Dermis blood vessel endothelial cell (primary cell): ENCODE data around the gene RIN3. TPM values are rescaled to one million over a fixed set of nuclear protein-coding genes. Genes with fewer than 3 reads are reported as not detected.
"Not testable (repeated sequence)": the region's sequence is repeated elsewhere in the genome, so short reads cannot be mapped to it uniquely, and the experiment has no call there.

Source experiments
- DNase-seq: peaks from one replicate; pipeline ENCODE4 v3.0.0; 2010
- total RNA-seq: library from RNA; depleted of rRNA; stranded (reverse); fragments of >200 nt; gene quantifications from 2 replicates; pipeline ENCODE4 v1.2.3, GENCODE V29; 2014

RIN3 gene
- total RNA-seq, 1 donor from 2014 or later = 11.1 TPM

DNA sequence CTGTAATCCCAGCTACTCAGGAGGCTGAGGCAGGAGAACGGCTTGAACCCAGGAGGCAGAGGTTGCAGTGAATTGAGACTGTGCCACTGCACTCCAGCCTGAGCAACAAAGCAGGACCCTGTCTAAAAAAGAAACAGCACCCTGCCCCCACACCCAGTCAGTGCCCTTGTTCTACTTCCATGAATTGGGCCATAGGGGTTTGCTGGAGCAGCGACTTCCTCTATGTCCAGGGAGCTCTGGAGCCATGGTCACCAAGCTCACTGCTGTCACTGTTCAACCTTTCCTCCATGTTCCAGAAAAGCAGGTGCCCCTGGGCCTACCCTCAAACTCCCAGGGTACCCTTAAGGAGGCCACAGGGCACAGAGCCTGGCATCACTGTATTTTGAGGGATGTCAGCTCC is 116.8 kb downstream of the RIN3 start:
- no peak for DNase-seq

GRCh38 chr14:92631098-92631497 is 117.5 kb downstream of the RIN3 start:
- DNase-seq = no peak

- no peak for DNase-seq
Measured at GRCh38 chr14:92632546-92633273, 119.1 kb downstream of the RIN3 start.

- no peak for DNase-seq
Measured at GRCh38 chr14:92633274-92633616, 119.7 kb downstream of the RIN3 start.

GRCh38 chr14:92633724-92634123 is 120.1 kb downstream of the RIN3 start:
- no peak for DNase-seq

GRCh38 chr14:92635031-92635430 is 121.5 kb downstream of the RIN3 start:
- DNase-seq = no peak

GRCh38 chr14:92635896-92636295 is 122.3 kb downstream of the RIN3 start:
- DNase-seq = no peak

DNA sequence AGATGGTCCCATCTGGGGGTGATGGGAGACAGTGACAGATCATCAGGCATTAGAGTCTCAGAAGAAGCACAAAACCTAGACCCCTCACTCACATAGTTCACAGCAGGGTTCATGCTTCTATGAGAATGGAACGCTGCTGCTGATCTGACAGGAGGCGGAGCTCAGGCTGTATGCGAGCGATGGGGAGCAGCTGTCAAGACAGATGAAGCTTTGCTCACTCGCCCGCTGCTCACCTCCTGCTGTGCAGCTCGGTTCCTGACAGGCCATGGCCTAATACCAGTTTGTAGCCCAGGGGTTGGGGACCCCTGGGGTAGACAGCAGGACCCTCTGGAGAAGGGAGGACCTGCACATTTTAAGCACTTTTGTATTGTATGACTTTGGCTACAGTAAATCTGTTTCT is 123.6 kb downstream of the RIN3 start:
- DNase-seq = no peak

GRCh38 chr14:92637864-92638263 is 124.3 kb downstream of the RIN3 start:
- no peak for DNase-seq

DNA sequence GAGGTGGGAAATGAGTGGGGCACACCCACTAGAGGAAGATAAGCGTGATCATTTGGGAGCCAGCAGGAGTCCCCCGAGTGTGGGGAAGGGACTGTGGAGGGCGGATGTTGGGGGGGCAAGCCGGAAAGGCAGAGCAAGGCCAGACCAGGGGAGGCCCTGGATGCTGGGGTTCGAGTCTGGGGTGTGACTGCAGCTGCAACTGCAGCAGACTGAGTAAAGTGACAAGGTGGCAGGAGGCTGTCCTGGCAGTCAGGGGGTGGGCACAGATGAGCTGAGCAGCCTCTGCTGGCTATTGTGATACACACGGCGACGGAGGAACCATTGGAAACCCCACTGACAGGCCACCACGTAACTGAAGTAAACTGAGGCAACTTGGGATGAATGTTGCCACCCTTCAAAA is 124.7 kb downstream of the RIN3 start:
- DNase-seq = no peak

DNA sequence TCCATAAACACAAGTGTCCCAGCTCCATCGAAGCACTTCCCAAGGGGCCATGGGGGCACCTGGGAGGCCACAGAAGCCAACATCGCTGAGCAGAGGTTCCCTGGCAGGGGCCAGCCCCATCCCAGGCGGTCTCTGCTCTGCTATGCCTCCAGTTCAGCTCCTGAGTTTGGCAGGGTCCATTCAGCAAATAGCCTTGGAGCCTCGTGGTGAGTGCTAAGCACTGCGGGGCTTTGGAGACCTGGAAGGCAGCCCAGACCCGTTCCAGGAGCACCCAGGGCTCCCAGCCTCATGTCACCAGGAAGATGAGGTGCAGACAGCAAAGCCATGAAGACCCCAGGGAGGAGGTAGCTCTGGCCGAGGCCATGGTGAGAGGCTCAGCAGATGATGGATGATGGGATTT is 125.3 kb downstream of the RIN3 start:
- DNase-seq = no peak

GRCh38 chr14:92639472-92640117 is 126.0 kb downstream of the RIN3 start:
- not testable (repeated sequence) for DNase-seq

GRCh38 chr14:92641306-92641705 is 127.7 kb downstream of the RIN3 start:
- no peak for DNase-seq

GRCh38 chr14:92644171-92644969 is 130.8 kb downstream of the RIN3 start:
- no peak for DNase-seq

GRCh38 chr14:92644970-92645515 is 131.5 kb downstream of the RIN3 start:
- DNase-seq = no peak

DNA sequence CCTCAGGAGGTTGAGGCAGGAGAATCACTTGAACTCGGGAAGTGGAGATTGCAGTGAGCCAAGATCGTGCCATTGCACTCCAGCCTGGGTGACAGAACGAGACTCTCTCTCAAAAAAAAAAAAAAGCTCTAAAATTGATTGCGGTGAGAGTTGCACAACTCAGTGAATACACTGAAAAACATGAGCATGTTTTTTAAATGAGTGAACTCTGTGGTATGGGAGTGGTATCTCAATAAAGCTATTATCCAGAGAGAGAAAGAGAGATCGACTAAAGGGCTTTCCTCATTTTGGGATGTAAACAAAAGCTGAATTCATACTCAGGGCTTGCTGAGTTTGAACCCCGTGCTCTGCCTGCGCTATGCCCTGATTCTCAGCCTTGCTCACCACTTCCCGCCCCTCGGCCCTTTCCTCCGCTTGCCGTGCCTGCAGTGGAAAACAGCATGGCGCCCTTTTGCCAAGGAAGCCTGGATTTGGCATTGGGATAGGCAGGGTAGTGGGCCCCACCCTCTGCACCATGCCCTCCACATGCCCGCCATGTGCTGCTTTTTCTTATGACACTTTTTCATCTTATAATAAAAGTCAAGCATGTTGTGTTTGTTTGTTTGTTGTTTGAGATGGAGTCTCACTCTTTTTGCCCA is 132.4 kb downstream of the RIN3 start:
- DNase-seq = no peak

DNA sequence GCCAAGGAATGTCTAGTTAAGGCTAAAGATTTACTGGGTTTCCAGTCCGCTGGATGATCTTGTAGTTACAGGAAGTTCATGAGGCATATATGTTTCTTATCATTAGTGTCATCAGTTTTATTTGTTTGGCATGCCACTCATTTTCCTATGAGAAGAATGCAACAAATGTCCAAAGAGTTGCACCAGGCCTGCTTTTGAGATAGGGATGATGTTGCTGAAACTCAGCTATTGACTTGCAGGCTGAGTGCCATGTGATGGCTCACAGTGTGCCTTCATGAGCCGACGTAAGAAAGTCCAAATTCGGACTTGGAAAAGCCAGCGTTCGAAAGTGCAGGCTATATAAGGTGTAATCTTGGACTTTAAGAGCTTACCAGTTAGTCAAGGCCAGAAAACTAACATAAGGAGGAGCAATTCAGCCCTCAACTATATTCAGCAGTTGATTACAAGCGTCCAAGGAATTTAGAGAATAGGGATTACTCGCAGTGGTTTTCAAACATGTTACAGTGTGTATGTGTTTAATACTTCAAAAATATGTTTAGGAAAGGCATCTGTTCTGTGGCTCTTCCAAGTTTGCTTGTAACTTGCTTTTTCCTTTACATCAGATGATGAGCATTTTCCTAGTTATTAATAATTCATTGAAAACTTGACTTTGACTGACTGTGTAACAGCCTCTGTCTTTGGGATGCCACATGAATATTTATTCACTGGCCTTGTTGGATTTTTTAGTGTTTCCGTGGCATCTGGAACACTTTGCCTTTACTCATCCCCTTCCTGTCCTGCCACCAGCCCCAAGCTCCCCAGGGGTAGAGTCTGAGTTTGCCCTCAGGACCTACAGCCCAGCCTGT is 133.6 kb downstream of the RIN3 start:
- DNase-seq = peak; percentile 16

- DNase-seq = peak; percentile 5
Measured at GRCh38 chr14:92647797-92648279, 134.3 kb downstream of the RIN3 start.

GRCh38 chr14:92649066-92649465 is 135.5 kb downstream of the RIN3 start:
- no peak for DNase-seq

DNA sequence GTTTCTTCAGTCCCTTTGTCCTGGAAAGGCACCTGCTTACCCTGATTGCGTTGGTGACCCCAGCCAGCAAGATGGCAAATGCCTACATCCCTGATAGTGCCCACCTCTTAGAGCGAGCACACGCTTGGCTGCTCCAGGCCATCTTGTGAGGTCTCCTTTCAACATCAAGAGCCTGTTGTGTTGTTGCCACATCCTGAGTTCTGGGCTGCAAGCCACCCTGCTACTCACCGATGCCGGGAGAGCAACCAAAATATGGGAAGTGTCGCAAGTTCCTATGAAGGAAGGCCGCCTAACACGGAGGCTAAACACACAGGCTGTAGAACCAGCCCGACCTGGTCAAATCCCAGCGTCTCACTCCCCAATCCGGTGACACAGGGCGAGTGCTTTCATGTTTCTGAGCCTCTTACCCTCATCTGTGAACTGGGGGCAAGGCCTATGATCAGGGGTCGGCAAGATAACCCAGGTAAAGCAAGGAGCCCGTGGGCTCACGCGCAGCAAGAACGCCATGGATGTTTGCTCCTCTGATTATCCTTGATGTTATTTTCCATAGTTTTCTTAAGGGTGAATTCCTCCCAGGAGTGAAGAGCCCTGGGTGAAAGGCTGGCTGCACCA is 136.5 kb downstream of the RIN3 start:
- DNase-seq = no peak

GRCh38 chr14:92650581-92651105 is 137.1 kb downstream of the RIN3 start:
- no peak for DNase-seq
